ENCODE data around the gene NOL12. TPM values are rescaled to one million over a fixed set of nuclear protein-coding genes. Genes with fewer than 3 reads are reported as not detected.

NOL12 gene
- polyA plus RNA-seq, 1 donor from 2014 or later = 90.0 TPM

DNA sequence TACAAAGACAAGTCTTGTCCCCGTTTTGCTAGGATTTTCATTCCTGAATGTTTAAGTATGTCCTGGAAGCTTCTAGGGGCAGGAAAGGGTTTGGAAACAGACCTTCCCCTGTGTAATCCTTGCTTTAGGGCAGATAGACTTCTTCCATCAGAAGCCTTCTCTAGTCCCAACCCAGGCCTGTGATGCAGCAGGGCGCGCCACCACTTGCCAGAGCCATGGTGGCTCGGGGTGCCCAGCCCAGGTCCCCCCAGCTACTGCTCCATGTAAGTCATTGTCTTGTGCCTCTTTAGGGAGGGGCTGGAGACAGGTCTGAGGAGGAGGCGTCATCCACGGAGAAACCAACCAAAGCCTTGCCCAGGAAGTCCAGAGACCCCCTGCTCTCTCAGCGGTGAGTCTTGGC is 4.3 kb downstream of the NOL12 start:
- Histone ChIP-seq H3F3A (ENCODE audit: insufficient read depth, low read length, poor library complexity, severe bottlenecking) (no peaks in the 10 kb centered on the region), H2AFZ (ENCODE audit: low read depth, low read length) (no peak overlapping the region), H3K9me2 (ENCODE audit: insufficient read depth, low read length) (no peaks in the 10 kb centered on the region), H3K4me3 (ENCODE audit: low read length) (no peak overlapping the region), H3K36me3 (ENCODE audit: insufficient read depth, low read length) (peaks cover 5% of the 10 kb centered on the region), H3K27ac (ENCODE audit: low read length) (no peak overlapping the region), H3K9ac (ENCODE audit: low read length) (no peak overlapping the region), H3K27me3 (ENCODE audit: insufficient read depth, low read depth, low read length) (no peaks in the 10 kb centered on the region), H3K9me3 (ENCODE audit: low read length) (no peaks in the 10 kb centered on the region), H3K79me2 (replicated peaks; ENCODE audit: insufficient read depth, low read length) (peaks cover 6% of the 10 kb centered on the region), H3K4me2 (ENCODE audit: low read length) (no peak overlapping the region), H4K20me1 (ENCODE audit: insufficient read depth) (no peaks in the 10 kb centered on the region)
- TF ChIP-seq EZH2 (IDR thresholded peaks at IDR 0.05; ENCODE audit: borderline replicate concordance, insufficient read depth, low read length, poor library complexity, severe bottlenecking) (no peak), POLR2AphosphoS5 (IDR thresholded peaks at IDR 0.05) (no peak), TAF1 (IDR thresholded peaks at IDR 0.05; ENCODE audit: low read depth) (no peak), MXI1 (conservative IDR thresholded peaks at IDR 0.05; ENCODE audit: poor library complexity, severe bottlenecking) (no peak), EP300 (conservative IDR thresholded peaks at IDR 0.05; ENCODE audit: poor library complexity, severe bottlenecking) (no peak), RAD21 (conservative IDR thresholded peaks at IDR 0.05) (no peak), SMC3 (conservative IDR thresholded peaks at IDR 0.05; ENCODE audit: poor library complexity) (no peak)
- TF ChIP-seq, protein P1, sequence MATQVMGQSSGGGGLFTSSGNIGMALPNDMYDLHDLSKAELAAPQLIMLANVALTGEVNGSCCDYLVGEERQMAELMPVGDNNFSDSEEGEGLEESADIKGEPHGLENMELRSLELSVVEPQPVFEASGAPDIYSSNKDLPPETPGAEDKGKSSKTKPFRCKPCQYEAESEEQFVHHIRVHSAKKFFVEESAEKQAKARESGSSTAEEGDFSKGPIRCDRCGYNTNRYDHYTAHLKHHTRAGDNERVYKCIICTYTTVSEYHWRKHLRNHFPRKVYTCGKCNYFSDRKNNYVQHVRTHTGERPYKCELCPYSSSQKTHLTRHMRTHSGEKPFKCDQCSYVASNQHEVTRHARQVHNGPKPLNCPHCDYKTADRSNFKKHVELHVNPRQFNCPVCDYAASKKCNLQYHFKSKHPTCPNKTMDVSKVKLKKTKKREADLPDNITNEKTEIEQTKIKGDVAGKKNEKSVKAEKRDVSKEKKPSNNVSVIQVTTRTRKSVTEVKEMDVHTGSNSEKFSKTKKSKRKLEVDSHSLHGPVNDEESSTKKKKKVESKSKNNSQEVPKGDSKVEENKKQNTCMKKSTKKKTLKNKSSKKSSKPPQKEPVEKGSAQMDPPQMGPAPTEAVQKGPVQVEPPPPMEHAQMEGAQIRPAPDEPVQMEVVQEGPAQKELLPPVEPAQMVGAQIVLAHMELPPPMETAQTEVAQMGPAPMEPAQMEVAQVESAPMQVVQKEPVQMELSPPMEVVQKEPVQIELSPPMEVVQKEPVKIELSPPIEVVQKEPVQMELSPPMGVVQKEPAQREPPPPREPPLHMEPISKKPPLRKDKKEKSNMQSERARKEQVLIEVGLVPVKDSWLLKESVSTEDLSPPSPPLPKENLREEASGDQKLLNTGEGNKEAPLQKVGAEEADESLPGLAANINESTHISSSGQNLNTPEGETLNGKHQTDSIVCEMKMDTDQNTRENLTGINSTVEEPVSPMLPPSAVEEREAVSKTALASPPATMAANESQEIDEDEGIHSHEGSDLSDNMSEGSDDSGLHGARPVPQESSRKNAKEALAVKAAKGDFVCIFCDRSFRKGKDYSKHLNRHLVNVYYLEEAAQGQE (IDR thresholded peaks at IDR 0.05; ENCODE audit: borderline replicate concordance) = no peak
- TF ChIP-seq, protein P2, sequence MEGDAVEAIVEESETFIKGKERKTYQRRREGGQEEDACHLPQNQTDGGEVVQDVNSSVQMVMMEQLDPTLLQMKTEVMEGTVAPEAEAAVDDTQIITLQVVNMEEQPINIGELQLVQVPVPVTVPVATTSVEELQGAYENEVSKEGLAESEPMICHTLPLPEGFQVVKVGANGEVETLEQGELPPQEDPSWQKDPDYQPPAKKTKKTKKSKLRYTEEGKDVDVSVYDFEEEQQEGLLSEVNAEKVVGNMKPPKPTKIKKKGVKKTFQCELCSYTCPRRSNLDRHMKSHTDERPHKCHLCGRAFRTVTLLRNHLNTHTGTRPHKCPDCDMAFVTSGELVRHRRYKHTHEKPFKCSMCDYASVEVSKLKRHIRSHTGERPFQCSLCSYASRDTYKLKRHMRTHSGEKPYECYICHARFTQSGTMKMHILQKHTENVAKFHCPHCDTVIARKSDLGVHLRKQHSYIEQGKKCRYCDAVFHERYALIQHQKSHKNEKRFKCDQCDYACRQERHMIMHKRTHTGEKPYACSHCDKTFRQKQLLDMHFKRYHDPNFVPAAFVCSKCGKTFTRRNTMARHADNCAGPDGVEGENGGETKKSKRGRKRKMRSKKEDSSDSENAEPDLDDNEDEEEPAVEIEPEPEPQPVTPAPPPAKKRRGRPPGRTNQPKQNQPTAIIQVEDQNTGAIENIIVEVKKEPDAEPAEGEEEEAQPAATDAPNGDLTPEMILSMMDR (IDR thresholded peaks at IDR 0.05; ENCODE audit: poor library complexity, severe bottlenecking) = no peak

DNA sequence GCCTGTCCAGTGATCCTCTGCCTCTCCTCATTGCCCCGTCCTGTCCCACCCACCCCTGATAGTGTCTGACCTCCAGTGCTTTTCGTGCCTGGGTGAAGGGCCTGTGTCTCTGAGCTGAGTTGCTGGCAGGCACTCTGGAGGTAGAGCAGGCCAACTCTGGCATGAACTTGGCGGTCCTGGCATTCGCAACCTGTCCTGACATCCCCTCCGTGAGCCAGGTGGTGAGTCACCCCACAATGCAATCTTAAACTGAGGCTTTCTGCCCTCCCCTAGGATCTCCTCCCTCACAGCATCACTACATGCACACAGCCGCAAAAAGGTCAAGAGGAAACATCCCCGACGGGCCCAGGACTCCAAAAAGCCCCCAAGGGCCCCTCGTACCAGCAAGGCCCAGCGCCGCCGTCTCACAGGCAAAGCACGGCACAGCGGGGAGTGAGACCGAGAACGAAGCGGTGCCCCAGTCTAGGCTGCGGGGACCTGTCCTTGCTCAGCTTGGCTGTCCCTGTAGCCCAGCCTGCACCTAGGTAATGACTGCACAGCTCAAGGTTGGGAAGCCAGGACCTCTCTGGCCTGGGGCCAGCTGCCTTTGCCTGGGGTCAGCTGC is 4.9 kb downstream of the NOL12 start:
- H3K4me3 ChIP-seq (ENCODE audit: low read length) = no peak overlapping the region
- no peak overlapping the region for H3K27ac ChIP-seq (ENCODE audit: low read length)
- H3K4me2 ChIP-seq (ENCODE audit: low read length) = no peak overlapping the region
- no peaks in the 10 kb centered on the region for H3F3A ChIP-seq (ENCODE audit: insufficient read depth, low read length, poor library complexity, severe bottlenecking)
- H3K27me3 ChIP-seq (ENCODE audit: insufficient read depth, low read depth, low read length) = no peaks in the 10 kb centered on the region
- TF ChIP-seq SMC3 (conservative IDR thresholded peaks at IDR 0.05; ENCODE audit: poor library complexity) (no peak), POLR2AphosphoS5 (IDR thresholded peaks at IDR 0.05) (no peak), MXI1 (conservative IDR thresholded peaks at IDR 0.05; ENCODE audit: poor library complexity, severe bottlenecking) (no peak), EZH2 (IDR thresholded peaks at IDR 0.05; ENCODE audit: borderline replicate concordance, insufficient read depth, low read length, poor library complexity, severe bottlenecking) (no peak), EP300 (conservative IDR thresholded peaks at IDR 0.05; ENCODE audit: poor library complexity, severe bottlenecking) (no peak), TAF1 (IDR thresholded peaks at IDR 0.05; ENCODE audit: low read depth) (no peak)
- H3K36me3 ChIP-seq (ENCODE audit: insufficient read depth, low read length) = peaks cover 5% of the 10 kb centered on the region
- no peaks in the 10 kb centered on the region for H3K9me2 ChIP-seq (ENCODE audit: insufficient read depth, low read length)
- H2AFZ ChIP-seq (ENCODE audit: low read depth, low read length) = no peak overlapping the region
- H3K9ac ChIP-seq (ENCODE audit: low read length) = no peak overlapping the region
- peaks cover 6% of the 10 kb centered on the region for H3K79me2 ChIP-seq (replicated peaks; ENCODE audit: insufficient read depth, low read length)
- no peaks in the 10 kb centered on the region for H4K20me1 ChIP-seq (ENCODE audit: insufficient read depth)
- H3K9me3 ChIP-seq (ENCODE audit: low read length) = no peaks in the 10 kb centered on the region
